Neural progenitor cell (in vitro differentiated cells): ENCODE measurements around the gene COL25A1. TPM values are rescaled to one million over a fixed set of nuclear protein-coding genes. Genes with fewer than 3 reads are reported as not detected.

Source experiments
- DNase-seq: peaks from one replicate; pipeline ENCODE4 v3.0.0-alpha.2; 2016; ENCODE audit warnings: low spot score
- H2AFZ ChIP-seq: fragments of 200-600 bp; sonication (generic); replicated peaks from 2 replicates; pipeline ENCODE4 v1.6.1; 2016; ENCODE audit warnings: antibody characterized with exemption
- H3F3A ChIP-seq: fragments of 200-600 bp; sonication (generic); 2 replicates; pipeline ENCODE4 v1.6.1; 2016; ENCODE audit warnings: antibody characterized with exemption, low read depth
- H3K27ac ChIP-seq: fragments of 200-600 bp; sonication (generic); 2 replicates; pipeline ENCODE4 v1.5.1; 2016; ENCODE audit warnings: mild to moderate bottlenecking
- H3K27me3 ChIP-seq: fragments of 200-600 bp; sonication (generic); 2 replicates; pipeline ENCODE4 v1.6.1; 2016; ENCODE audit warnings: mild to moderate bottlenecking, moderate library complexity
- H3K36me3 ChIP-seq: fragments of 200-600 bp; sonication (generic); 2 replicates; pipeline ENCODE4 v1.5.1; 2016
- H3K4me1 ChIP-seq: fragments of 200-600 bp; sonication (generic); 2 replicates; pipeline ENCODE4 v1.6.1; 2016; ENCODE audit warnings: mixed run types
- H3K4me2 ChIP-seq: fragments of 200-600 bp; sonication (generic); 2 replicates; pipeline ENCODE4 v1.6.1; 2016
- H3K4me3 ChIP-seq: fragments of 200-600 bp; sonication (generic); 2 replicates; pipeline ENCODE4 v1.5.1; 2016
- H3K79me2 ChIP-seq: fragments of 200-600 bp; sonication (generic); 2 replicates; pipeline ENCODE4 v1.6.1; 2016; ENCODE audit warnings: low read depth
- H3K9ac ChIP-seq: fragments of 200-600 bp; sonication (generic); 2 replicates; pipeline ENCODE4 v1.6.1; 2016
- H3K9me3 ChIP-seq: fragments of 200-600 bp; sonication (generic); 2 replicates; pipeline ENCODE4 v1.5.1; 2016; ENCODE audit warnings: low read depth
- H4K20me1 ChIP-seq: fragments of 200-600 bp; sonication (generic); 2 replicates; pipeline ENCODE4 v1.6.1; 2016; ENCODE audit warnings: low read depth
- H3K27ac Mint-ChIP-seq: 3 replicates; pipeline ENCODE4 v1.8.0; 2021; ENCODE audit warnings: mixed read lengths
- H3K27me3 Mint-ChIP-seq: 2 replicates; pipeline ENCODE4 v1.8.0; 2022; ENCODE audit warnings: low read depth, mild to moderate bottlenecking, inconsistent platforms, moderate library complexity, mixed read lengths; ENCODE audit not compliant: insufficient read depth
- H3K36me3 Mint-ChIP-seq: 3 replicates; pipeline ENCODE4 v1.8.0; 2021; ENCODE audit warnings: mixed read lengths
- H3K4me1 Mint-ChIP-seq: 3 replicates; pipeline ENCODE4 v1.8.0; 2021; ENCODE audit warnings: mixed read lengths
- H3K4me3 Mint-ChIP-seq: 3 replicates; pipeline ENCODE4 v1.8.0; 2021; ENCODE audit warnings: mild to moderate bottlenecking, moderate library complexity, mixed read lengths
- H3K9me3 Mint-ChIP-seq: 3 replicates; pipeline ENCODE4 v1.8.0; 2020; ENCODE audit warnings: mixed read lengths
- CTCF ChIP-seq: fragments of 200-600 bp; sonication (generic); IDR thresholded peaks from 2 replicates; pipeline ENCODE4 v1.5.1; 2017; ENCODE audit warnings: antibody characterized with exemption, mild to moderate bottlenecking
- EZH2 ChIP-seq: fragments of 200-600 bp; sonication (generic); IDR thresholded peaks from 2 replicates; pipeline ENCODE4 v1.6.1; 2017; ENCODE audit warnings: antibody characterized with exemption, mild to moderate bottlenecking, moderate library complexity
- EZH2phosphoT487 ChIP-seq: fragments of 200-600 bp; sonication (generic); IDR thresholded peaks from 2 replicates; pipeline ENCODE4 v1.6.1; 2017; ENCODE audit warnings: antibody characterized with exemption
- total RNA-seq: library from RNA; depleted of rRNA; stranded (reverse); fragments of >200 nt; gene quantifications from 2 replicates; pipeline ENCODE4 v1.2.3, GENCODE V29; 2015; ENCODE audit warnings: low replicate concordance

The COL25A1 gene
- total RNA-seq, 1 donor from 2014 or later = 1.3 TPM

DNA sequence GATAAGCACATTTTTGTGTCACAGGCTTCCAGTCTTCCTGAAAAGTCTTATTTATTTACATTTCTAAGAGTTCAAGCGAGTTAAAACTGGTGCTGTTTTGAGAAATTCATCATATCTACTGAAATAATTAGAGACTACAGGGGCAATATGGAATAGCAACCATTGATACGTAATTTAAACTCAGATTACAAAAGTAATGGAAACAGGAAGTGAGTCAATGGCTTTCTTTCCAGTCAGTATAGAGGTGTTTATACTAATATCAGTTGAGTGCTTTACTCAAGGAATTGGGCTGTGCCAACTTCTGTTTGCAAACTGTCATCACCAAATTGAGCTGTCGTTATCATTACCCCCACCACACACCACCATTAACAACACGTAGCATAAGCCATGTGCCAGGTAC, 222.7 kb downstream of the COL25A1 start:
- Histone ChIP-seq H3K79me2 (no peaks in the 10 kb centered on the region), H4K20me1 (no peaks in the 10 kb centered on the region), H3K27me3 (no peaks in the 10 kb centered on the region), H3K27ac (no peak overlapping the region), H3F3A (no peaks in the 10 kb centered on the region), H3K9ac (no peak overlapping the region), H3K4me1 (no peaks in the 10 kb centered on the region), H3K4me2 (no peak overlapping the region), H3K36me3 (no peaks in the 10 kb centered on the region), H3K9me3 (no peaks in the 10 kb centered on the region), H3K4me3 (no peak overlapping the region), H2AFZ (no peak overlapping the region)
- H3K36me3 Mint-ChIP-seq = no peaks in the 10 kb centered on the region
- H3K9me3 Mint-ChIP-seq = no peaks in the 10 kb centered on the region
- no peak overlapping the region for H3K27ac Mint-ChIP-seq
- H3K4me3 Mint-ChIP-seq = no peak overlapping the region
- TF ChIP-seq CTCF (no peak), EZH2phosphoT487 (no peak), EZH2 (no peak)
- DNase-seq = no peak
- H3K27me3 Mint-ChIP-seq = no peaks in the 10 kb centered on the region
- H3K4me1 Mint-ChIP-seq = peaks cover 7% of the 10 kb centered on the region

- Mint-ChIP-seq H3K27me3 (no peaks in the 10 kb centered on the region), H3K4me3 (no peak overlapping the region), H3K27ac (no peak overlapping the region), H3K9me3 (no peaks in the 10 kb centered on the region), H3K4me1 (peaks cover 7% of the 10 kb centered on the region), H3K36me3 (no peaks in the 10 kb centered on the region)
- no peaks in the 10 kb centered on the region for H3K4me1 ChIP-seq
- H3K27me3 ChIP-seq = no peaks in the 10 kb centered on the region
- no peaks in the 10 kb centered on the region for H3K79me2 ChIP-seq
- no peaks in the 10 kb centered on the region for H3K9me3 ChIP-seq
- H3F3A ChIP-seq = no peaks in the 10 kb centered on the region
- no peak overlapping the region for H3K4me3 ChIP-seq
- H3K9ac ChIP-seq = no peak overlapping the region
- TF ChIP-seq EZH2 (no peak), CTCF (no peak), EZH2phosphoT487 (no peak)
- H3K36me3 ChIP-seq = no peaks in the 10 kb centered on the region
- H4K20me1 ChIP-seq = no peaks in the 10 kb centered on the region
- H3K27ac ChIP-seq = no peak overlapping the region
- H3K4me2 ChIP-seq = no peak overlapping the region
- DNase-seq = no peak
- no peak overlapping the region for H2AFZ ChIP-seq
Measured at GRCh38 chr4:109079201-109079600, 223.3 kb downstream of the COL25A1 start.

DNA sequence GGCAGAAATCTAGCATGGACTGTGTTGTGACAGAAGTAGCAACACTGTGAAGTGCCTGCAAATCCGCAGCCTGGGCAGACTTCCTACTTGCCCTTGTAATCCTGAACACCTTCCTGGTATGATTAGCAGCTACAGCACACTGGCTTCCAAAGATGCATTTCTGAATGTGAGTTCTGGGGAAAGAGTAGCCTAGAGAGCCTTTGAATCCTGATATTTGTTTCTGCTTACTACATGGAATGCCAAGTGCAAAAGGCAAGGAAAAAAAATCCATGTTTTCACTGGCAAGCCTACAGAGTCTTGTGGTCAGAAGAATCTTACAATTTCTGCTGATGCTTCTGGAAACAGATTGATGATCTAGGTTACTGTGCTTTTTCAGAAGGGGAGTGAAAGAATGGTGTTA, 223.7 kb downstream of the COL25A1 start:
- Mint-ChIP-seq H3K36me3 (no peaks in the 10 kb centered on the region), H3K4me1 (peaks cover 7% of the 10 kb centered on the region), H3K9me3 (no peaks in the 10 kb centered on the region), H3K27me3 (no peaks in the 10 kb centered on the region), H3K4me3 (no peak overlapping the region), H3K27ac (no peak overlapping the region)
- H3K79me2 ChIP-seq = no peaks in the 10 kb centered on the region
- no peaks in the 10 kb centered on the region for H3K4me1 ChIP-seq
- no peaks in the 10 kb centered on the region for H3K36me3 ChIP-seq
- no peaks in the 10 kb centered on the region for H3K27me3 ChIP-seq
- DNase-seq = no peak
- no peaks in the 10 kb centered on the region for H3K9me3 ChIP-seq
- TF ChIP-seq CTCF (no peak), EZH2 (no peak), EZH2phosphoT487 (no peak)
- no peak overlapping the region for H3K27ac ChIP-seq
- no peak overlapping the region for H3K4me3 ChIP-seq
- H4K20me1 ChIP-seq = no peaks in the 10 kb centered on the region
- no peak overlapping the region for H3K4me2 ChIP-seq
- H2AFZ ChIP-seq = no peak overlapping the region
- H3F3A ChIP-seq = no peaks in the 10 kb centered on the region
- no peak overlapping the region for H3K9ac ChIP-seq
